MCF 10A (cell line): Measurements from ENCODE around the gene BTG4. TPM values are rescaled to one million over a fixed set of nuclear protein-coding genes. Genes with fewer than 3 reads are reported as not detected.

Experiments used
- BruUV-seq: library from RNA; stranded (reverse); fragments of 400-500 nt; replicated peaks from 2 replicates; lab custom pipeline; 2021; lab: Mats Ljungman, UMichigan
- CTCF ChIA-PET: fragments of 300-600 bp; sonication (Branson Sonifier 250); formaldehyde crosslinking; extraction: SDS; loops from one replicate; lab custom pipeline; 2021; ENCODE audit warnings: antibody characterized with exemption, inconsistent platforms; lab: Yijun Ruan, JAX
- POLR2A ChIA-PET: fragments of 300-600, 350-650 bp; sonication (Branson Sonifier 250); formaldehyde crosslinking; extraction: SDS; loops from one replicate; lab custom pipeline; 2020; ENCODE audit warnings: antibody characterized with exemption, inconsistent platforms; lab: Yijun Ruan, JAX
- DNase-seq: peaks from one replicate; pipeline ENCODE4 v3.0.0-alpha.2; 2018; ENCODE audit not compliant: unreplicated experiment
- H3K27ac Mint-ChIP-seq: one replicate; pipeline ENCODE4 v1.8.0; 2022; ENCODE audit warnings: mild to moderate bottlenecking, low read depth, mixed read lengths; ENCODE audit not compliant: unreplicated experiment
- H3K27me3 Mint-ChIP-seq: one replicate; pipeline ENCODE4 v1.8.0; 2022; ENCODE audit warnings: mixed read lengths; ENCODE audit not compliant: insufficient read depth, unreplicated experiment
- H3K36me3 Mint-ChIP-seq: one replicate; pipeline ENCODE4 v1.8.0; 2022; ENCODE audit warnings: mild to moderate bottlenecking, moderate library complexity, mixed read lengths; ENCODE audit not compliant: insufficient read depth, unreplicated experiment
- H3K4me1 Mint-ChIP-seq: one replicate; pipeline ENCODE4 v1.8.0; 2022; ENCODE audit warnings: mixed read lengths; ENCODE audit not compliant: insufficient read depth, unreplicated experiment
- H3K4me3 Mint-ChIP-seq: one replicate; pipeline ENCODE4 v1.8.0; 2022; ENCODE audit warnings: mild to moderate bottlenecking, moderate library complexity, mixed read lengths; ENCODE audit not compliant: unreplicated experiment
- H3K9me3 Mint-ChIP-seq: one replicate; pipeline ENCODE4 v1.8.0; 2022; ENCODE audit warnings: mixed read lengths; ENCODE audit not compliant: unreplicated experiment
- intact Hi-C: fragments of 100-400 bp; cut with micrococcal nuclease; formaldehyde crosslinking; loops from 2 replicates; pipeline ENCODE4 v1.14.1; 2022
- total RNA-seq: library from RNA; stranded (reverse); gene quantifications from 2 replicates; pipeline ENCODE4 v1.2.3, GENCODE V29; 2022
- TF ChIP-seq, protein P1 (sequence below): fragments of 200-600 bp; IDR thresholded peaks from one replicate; pipeline ENCODE4 v1.8.0; 2022; ENCODE audit warnings: antibody characterized with exemption, mild to moderate bottlenecking; ENCODE audit not compliant: unreplicated experiment

BTG4 gene
- total RNA-seq, 1 experiment from 2014 or later, result not detected

DNA sequence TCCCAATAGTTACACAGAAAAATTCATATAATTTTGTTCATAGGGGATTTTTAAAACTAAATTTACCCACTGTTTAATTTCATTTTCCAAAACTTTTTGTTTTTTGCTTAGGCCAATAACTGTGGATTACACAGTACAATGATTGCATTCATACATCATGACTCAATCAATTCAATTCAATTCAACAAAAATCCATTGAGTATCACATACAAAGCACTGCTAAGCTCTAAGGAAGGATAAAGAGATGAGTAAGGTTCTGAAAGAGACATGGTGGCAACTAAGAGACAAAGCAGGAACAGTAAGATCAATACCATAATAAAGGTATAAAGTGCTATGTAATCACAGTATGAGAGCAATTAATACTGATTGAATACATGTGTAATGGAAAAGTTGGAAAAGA lies 18.9 kb upstream of the BTG4 start:
- Mint-ChIP-seq H3K4me3 (no peak overlapping the region), H3K4me1 (peaks cover 20% of the 10 kb centered on the region), H3K9me3 (no peaks in the 10 kb centered on the region), H3K27me3 (no peaks in the 10 kb centered on the region), H3K27ac (no peak overlapping the region), H3K36me3 (no peaks in the 10 kb centered on the region)
- TF ChIP-seq, protein P1, sequence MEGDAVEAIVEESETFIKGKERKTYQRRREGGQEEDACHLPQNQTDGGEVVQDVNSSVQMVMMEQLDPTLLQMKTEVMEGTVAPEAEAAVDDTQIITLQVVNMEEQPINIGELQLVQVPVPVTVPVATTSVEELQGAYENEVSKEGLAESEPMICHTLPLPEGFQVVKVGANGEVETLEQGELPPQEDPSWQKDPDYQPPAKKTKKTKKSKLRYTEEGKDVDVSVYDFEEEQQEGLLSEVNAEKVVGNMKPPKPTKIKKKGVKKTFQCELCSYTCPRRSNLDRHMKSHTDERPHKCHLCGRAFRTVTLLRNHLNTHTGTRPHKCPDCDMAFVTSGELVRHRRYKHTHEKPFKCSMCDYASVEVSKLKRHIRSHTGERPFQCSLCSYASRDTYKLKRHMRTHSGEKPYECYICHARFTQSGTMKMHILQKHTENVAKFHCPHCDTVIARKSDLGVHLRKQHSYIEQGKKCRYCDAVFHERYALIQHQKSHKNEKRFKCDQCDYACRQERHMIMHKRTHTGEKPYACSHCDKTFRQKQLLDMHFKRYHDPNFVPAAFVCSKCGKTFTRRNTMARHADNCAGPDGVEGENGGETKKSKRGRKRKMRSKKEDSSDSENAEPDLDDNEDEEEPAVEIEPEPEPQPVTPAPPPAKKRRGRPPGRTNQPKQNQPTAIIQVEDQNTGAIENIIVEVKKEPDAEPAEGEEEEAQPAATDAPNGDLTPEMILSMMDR, result no peak
- CTCF ChIA-PET, result interaction anchor here (0.5 to 1.2 kb wide), 3 partner anchors 21 to 76 kb away, joined by 3 to 5 read pairs (median 3); no protein-coding TSS in a partner anchor
- POLR2A ChIA-PET, result interaction anchor here (0.6 to 2.8 kb wide), 8 partner anchors 11 to 260 kb away, joined by 3 to 14 read pairs (median 4); no protein-coding TSS in a partner anchor
- BruUV-seq, result no TSS peak
- no peak for DNase-seq
- intact Hi-C loops, result no loop called here

DNA sequence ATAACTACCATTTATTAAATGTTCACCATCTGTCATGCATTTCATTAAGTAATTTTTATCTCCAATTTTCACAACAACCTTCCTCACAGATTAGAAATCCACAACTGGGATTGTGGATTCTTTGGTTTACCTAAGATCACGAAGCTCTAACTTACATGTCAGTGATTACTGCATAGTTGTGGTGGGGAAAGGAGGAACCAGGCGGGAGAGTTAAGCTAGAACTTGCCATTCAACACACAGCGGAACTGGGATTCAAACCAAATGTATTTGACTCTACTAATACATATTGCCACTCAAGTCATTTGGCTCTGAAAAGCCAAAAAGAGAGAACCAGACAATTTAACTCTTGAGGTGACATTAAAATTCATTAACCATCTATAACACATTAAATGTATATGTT lies 17.9 kb upstream of the BTG4 start:
- intact Hi-C loops, result no loop called here
- no peaks in the 10 kb centered on the region for H3K9me3 Mint-ChIP-seq
- POLR2A ChIA-PET, result interaction anchor here (1.2 kb wide), 1 partner anchor 17 kb away, joined by 3 read pairs; no protein-coding TSS in a partner anchor
- peaks cover 30% of the 10 kb centered on the region for H3K4me1 Mint-ChIP-seq
- DNase-seq, result no peak
- TF ChIP-seq, protein P1, result no peak
- H3K27ac Mint-ChIP-seq, result no peak overlapping the region
- H3K27me3 Mint-ChIP-seq, result no peaks in the 10 kb centered on the region
- H3K4me3 Mint-ChIP-seq, result no peak overlapping the region
- no peaks in the 10 kb centered on the region for H3K36me3 Mint-ChIP-seq
- CTCF ChIA-PET, result interaction anchor here (0.5 to 1.1 kb wide), 3 partner anchors 75 to 84 kb away, joined by 3 to 5 read pairs (median 3); no protein-coding TSS in a partner anchor
- BruUV-seq, result no TSS peak

DNA sequence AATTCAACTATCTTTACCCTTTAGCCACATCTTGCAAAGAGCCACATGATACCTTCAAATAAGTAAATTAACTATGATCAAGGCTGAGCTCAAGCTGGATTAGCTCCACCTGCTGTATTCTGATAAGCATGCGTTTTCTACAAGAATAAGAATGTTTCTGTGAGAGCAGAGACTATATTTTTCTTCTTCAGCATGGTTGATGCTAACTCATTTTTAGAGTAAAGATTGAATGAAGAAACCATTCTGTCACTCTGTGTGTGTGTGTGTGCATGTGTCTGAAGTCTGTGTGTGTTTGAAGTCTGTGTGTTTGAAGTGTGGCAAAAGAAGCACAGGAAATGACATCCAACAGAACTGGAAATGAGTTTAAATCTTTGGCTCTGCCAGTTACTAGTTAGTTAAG lies 16.4 kb upstream of the BTG4 start:
- CTCF ChIA-PET, result interaction anchor here (0.8 to 0.9 kb wide), 2 partner anchors 73 to 75 kb away, joined by 3 to 5 read pairs; no protein-coding TSS in a partner anchor
- DNase-seq, result no peak
- BruUV-seq, result no TSS peak
- H3K9me3 Mint-ChIP-seq, result no peaks in the 10 kb centered on the region
- H3K27me3 Mint-ChIP-seq, result no peaks in the 10 kb centered on the region
- POLR2A ChIA-PET, result interaction anchor here (0.6 to 1.0 kb wide), 4 partner anchors 18 to 238 kb away, joined by 3 to 4 read pairs (median 3); no protein-coding TSS in a partner anchor
- H3K36me3 Mint-ChIP-seq, result no peaks in the 10 kb centered on the region
- intact Hi-C loops, result loop anchor here (2.0 kb wide), 1 partner anchor 74 kb away; no protein-coding TSS in a partner anchor
- TF ChIP-seq, protein P1, result no peak
- H3K4me3 Mint-ChIP-seq, result no peak overlapping the region
- no peak overlapping the region for H3K27ac Mint-ChIP-seq
- H3K4me1 Mint-ChIP-seq, result peaks cover 30% of the 10 kb centered on the region

DNA sequence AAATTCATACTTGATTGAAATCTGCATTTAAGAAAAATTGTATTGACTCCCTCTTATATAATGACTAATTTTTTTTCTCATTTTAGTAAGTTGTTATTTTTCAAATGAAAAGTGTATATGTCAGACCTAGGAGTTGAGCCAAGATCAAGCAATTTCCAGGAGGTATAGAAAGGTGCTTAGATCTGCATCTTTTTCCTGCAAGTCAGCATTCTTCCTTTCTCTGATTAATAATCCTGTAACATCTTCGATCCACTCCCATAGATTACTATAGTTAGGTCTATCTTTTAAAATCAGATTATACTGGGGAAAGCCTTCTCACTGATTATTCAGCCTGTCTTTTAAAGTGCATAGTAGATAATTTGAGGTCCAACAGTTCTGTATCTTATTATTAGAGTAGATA lies 15.1 kb upstream of the BTG4 start:
- BruUV-seq, result no TSS peak
- no peak overlapping the region for H3K27ac Mint-ChIP-seq
- peaks cover 28% of the 10 kb centered on the region for H3K4me1 Mint-ChIP-seq
- ChIA-PET POLR2A (interaction anchor here (1.0 kb wide), 1 partner anchor 13 kb away, joined by 4 read pairs; the partner anchor contains the start of gene LAYN), CTCF (no interaction called here)
- DNase-seq, result no peak
- TF ChIP-seq, protein P1, result no peak
- H3K4me3 Mint-ChIP-seq, result no peak overlapping the region
- intact Hi-C loops, result no loop called here
- H3K9me3 Mint-ChIP-seq, result no peaks in the 10 kb centered on the region
- H3K36me3 Mint-ChIP-seq, result no peaks in the 10 kb centered on the region
- H3K27me3 Mint-ChIP-seq, result no peaks in the 10 kb centered on the region
